Choroid plexus epithelial cell (primary cell): Measurements from ENCODE around the gene HPCAL1.

Experiments
- DNase-seq: peaks from one replicate; pipeline ENCODE4 v3.0.0-alpha.2; 2010; ENCODE audit warnings: low read depth
- H3K4me3 ChIP-seq: 2 replicates; pipeline ENCODE4 v1.5.1; 2011; ENCODE audit warnings: low read depth, mild to moderate bottlenecking, control low read depth, low read length, moderate library complexity
- TF ChIP-seq, protein P1 (sequence below): conservative IDR thresholded peaks from 2 replicates; pipeline ENCODE4 v1.5.1; 2011; ENCODE audit warnings: low read depth, mild to moderate bottlenecking, control low read depth, inconsistent platforms, low read length, moderate library complexity

The HPCAL1 gene

DNA sequence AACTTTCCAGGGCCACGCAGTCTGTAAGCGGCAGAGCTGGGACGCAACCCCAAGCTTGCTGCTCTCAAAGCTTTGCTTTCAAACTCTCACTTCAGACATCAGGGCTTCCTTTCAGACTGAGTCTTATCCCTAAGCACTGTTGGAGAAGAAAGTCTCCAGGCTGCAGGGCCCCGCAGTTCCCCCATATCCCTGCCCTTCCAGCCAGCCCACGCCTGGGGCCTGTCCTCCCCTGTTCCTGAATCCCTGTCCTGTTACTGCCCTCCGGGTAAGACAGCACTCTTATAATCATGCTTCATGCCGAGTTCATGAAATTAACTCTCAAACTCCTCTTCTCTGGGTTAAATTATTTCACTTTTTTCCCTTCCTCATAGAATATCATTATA lies 37.9 kb downstream of the HPCAL1 start:
- TF ChIP-seq, protein P1, sequence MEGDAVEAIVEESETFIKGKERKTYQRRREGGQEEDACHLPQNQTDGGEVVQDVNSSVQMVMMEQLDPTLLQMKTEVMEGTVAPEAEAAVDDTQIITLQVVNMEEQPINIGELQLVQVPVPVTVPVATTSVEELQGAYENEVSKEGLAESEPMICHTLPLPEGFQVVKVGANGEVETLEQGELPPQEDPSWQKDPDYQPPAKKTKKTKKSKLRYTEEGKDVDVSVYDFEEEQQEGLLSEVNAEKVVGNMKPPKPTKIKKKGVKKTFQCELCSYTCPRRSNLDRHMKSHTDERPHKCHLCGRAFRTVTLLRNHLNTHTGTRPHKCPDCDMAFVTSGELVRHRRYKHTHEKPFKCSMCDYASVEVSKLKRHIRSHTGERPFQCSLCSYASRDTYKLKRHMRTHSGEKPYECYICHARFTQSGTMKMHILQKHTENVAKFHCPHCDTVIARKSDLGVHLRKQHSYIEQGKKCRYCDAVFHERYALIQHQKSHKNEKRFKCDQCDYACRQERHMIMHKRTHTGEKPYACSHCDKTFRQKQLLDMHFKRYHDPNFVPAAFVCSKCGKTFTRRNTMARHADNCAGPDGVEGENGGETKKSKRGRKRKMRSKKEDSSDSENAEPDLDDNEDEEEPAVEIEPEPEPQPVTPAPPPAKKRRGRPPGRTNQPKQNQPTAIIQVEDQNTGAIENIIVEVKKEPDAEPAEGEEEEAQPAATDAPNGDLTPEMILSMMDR, result no peak
- DNase-seq, result no peak
- H3K4me3 ChIP-seq, result no peak overlapping the region

DNA sequence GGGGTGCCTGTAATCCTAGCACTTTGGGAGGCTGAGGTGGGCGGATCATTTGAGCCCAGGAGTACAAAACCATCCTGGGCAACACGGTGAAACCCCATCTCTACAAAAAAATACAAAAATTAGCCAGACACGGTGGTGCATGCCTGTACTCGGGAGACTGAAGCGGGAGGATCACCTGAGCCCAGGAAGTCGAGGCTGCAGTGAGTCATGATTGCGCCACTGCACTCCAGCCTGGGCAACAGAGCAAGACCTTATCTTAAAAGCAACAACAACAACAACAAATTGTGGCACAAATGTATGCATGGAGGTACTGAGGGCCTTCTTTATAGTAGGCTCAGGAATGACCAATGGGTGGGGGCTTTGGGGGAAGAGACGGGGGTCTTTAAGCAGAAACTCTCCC lies 38.5 kb downstream of the HPCAL1 start:
- no peak for DNase-seq
- TF ChIP-seq, protein P1, result no peak
- H3K4me3 ChIP-seq, result no peak overlapping the region

DNA sequence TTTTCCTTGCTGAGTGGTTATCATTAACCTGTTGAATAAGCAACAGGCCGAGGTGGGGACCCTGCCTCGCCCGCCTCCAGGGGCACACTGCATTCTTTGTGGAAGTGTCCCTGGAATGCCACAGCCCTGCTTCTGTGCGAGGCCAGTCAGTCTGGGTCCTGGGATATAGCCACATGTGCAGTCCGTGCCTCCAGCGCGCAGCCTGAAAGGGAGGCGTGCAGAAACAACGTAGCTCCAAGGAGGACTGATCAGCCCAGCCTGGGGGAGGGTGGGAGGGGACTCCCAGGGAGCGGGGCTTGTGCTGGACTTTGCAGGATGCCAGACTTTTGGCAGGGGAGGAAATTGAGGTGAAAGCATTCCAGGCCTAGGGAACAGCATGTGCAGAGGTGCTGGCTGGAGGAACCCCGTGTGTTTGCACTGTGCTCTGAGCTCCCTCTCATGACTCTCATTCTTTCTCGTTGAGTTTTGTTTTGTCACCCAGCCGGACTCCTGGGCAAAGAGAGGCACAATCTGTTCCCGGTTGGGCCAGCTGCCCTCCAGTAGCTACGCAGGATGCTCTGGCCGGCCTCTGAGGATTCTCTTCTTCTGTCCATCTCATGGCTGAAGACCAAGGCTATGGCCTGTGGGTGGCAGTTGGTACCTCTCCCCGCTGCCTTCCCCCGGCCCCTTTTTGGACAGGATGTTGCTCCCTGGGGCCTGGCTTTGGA lies 39.7 kb downstream of the HPCAL1 start:
- DNase-seq, result no peak
- no peak overlapping the region for H3K4me3 ChIP-seq
- TF ChIP-seq, protein P1, result no peak

DNA sequence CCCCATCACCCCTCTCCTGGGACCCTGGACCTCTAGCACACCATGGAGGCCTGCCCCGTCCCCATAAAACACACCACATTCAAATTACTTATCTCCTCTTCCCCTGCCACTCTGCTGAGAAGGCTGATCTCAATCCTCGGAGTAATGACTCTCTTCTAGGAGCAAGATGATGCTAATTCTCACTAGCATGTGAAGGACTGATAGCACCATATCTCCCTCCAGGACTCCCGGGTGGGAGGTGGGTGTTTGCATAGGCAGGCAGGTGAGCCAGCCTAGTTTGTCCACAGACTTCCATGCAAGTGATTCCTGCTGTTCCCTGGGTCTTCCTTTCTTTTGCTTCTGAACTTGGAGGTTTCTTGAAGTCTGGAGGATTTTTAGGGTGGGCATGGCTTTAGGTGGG lies 40.5 kb downstream of the HPCAL1 start:
- TF ChIP-seq, protein P1, result no peak
- DNase-seq, result no peak
- no peak overlapping the region for H3K4me3 ChIP-seq

DNA sequence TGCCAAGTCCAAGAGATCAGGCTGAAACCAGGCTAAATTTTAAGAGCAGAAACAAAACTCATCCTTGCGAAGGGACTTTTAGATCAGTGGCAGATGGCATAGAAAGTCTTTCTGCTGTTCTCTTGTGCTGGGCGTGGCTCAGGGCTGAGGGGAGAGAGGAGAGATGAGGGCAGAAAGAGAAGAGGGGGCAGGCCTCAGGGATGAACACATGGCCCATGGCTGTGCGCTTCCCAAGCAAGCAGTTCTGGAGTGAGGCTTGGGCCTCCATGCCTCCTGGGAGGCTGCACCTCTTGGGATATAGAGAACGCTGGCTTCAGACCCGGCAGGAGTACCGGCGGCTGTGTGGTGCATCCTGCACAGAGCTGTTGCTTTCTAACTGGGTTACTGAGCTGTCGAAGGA lies 41.0 kb downstream of the HPCAL1 start:
- no peak for DNase-seq
- H3K4me3 ChIP-seq, result no peak overlapping the region
- TF ChIP-seq, protein P1, result no peak

DNA sequence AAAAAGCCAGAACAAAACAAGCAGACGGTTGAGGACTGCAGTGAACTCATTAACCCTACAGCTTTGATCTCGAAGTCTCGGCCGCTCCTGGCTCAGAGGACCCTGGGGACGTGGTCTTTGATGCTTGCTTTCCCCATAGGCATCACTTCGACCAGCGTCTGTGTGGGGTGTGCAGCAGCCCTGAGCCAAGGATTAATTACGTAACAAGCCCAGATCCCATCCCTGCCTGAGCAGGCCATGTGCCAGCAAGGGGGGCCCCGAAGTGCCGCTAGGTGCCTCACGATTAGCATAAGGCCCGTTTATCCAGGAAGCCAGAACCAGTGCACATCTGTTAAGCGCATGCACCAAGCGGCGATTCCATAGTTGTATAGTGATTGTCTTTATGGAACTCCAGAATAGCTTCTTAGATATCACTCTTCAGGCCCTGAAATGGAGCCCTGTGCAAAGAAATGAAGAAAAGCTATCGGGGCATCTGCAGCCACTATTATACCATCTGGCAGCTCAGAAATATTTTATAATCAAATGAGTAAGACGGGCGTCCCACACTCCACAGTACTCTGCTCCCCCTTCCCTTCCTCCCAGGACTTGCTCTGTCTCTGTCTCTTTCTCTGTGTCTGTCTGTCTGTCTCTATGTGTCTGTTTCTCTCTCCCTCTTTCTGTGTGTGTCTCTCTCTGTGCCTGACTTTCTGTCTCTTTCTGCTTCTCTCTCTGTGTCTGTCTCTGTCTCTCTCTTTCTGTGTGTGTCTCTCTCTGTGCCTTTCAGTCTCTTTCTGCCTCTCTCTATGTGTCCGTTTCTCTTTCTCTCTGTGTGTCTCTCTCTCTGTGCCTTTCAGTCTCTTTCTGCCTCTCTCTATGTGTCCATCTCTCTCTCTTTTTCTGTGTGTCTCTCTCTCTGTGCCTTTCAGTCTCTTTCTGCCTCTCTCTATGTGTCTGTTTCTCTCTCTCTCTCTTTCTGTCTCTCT lies 41.7 kb downstream of the HPCAL1 start:
- H3K4me3 ChIP-seq, result no peak overlapping the region
- no peak for DNase-seq
- TF ChIP-seq, protein P1, result no peak
